ENCODE data around the gene TRPM4.

DNA sequence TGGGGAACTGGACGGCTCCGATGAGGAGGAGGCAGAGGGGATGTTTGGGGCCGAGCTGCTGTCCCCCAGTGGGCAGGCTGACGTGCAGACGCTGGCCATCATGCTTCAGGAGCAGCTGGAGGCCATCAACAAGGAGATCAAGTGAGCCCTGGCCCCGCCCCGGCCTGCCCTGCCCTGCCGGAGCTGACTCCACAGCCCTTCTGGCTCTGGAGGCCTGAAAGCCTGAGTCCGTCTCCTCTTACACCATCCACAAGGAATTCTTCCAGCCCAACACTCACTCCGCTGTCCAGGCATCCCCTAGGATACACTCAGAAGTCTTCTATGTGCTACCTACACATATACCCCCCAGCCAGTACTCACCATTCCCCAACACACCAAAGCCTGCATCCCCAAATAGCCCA is 20.8 kb upstream of the TRPM4 start:
- TF ChIP-seq, protein P1, sequence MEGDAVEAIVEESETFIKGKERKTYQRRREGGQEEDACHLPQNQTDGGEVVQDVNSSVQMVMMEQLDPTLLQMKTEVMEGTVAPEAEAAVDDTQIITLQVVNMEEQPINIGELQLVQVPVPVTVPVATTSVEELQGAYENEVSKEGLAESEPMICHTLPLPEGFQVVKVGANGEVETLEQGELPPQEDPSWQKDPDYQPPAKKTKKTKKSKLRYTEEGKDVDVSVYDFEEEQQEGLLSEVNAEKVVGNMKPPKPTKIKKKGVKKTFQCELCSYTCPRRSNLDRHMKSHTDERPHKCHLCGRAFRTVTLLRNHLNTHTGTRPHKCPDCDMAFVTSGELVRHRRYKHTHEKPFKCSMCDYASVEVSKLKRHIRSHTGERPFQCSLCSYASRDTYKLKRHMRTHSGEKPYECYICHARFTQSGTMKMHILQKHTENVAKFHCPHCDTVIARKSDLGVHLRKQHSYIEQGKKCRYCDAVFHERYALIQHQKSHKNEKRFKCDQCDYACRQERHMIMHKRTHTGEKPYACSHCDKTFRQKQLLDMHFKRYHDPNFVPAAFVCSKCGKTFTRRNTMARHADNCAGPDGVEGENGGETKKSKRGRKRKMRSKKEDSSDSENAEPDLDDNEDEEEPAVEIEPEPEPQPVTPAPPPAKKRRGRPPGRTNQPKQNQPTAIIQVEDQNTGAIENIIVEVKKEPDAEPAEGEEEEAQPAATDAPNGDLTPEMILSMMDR (IDR thresholded peaks at IDR 0.05 in 2 of 3, conservative IDR thresholded peaks at IDR 0.05 in 1 of 3; ENCODE audit: control insufficient read depth in 2 of 3, extremely low read depth in 1 of 3, insufficient read depth in 1 of 3, low read depth in 3 of 3, low read length in 3 of 3), result no peak
- no peak for TF ChIP-seq GATAD2B (conservative IDR thresholded peaks at IDR 0.05; ENCODE audit: low read depth)
- no peak for TF ChIP-seq ETV6 (conservative IDR thresholded peaks at IDR 0.05 in 1 of 2, IDR thresholded peaks at IDR 0.05 in 1 of 2; ENCODE audit: borderline replicate concordance in 1 of 2, low read depth in 1 of 2)
- no peak for TF ChIP-seq SRF (IDR thresholded peaks at IDR 0.05; ENCODE audit: low read depth in 2 of 2, low read length in 2 of 2)
- TF ChIP-seq, protein P2, sequence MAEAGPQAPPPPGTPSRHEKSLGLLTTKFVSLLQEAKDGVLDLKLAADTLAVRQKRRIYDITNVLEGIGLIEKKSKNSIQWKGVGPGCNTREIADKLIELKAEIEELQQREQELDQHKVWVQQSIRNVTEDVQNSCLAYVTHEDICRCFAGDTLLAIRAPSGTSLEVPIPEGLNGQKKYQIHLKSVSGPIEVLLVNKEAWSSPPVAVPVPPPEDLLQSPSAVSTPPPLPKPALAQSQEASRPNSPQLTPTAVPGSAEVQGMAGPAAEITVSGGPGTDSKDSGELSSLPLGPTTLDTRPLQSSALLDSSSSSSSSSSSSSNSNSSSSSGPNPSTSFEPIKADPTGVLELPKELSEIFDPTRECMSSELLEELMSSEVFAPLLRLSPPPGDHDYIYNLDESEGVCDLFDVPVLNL (IDR thresholded peaks at IDR 0.05; ENCODE audit: low read depth, low read length), result no peak
- TF ChIP-seq SP1 (IDR thresholded peaks at IDR 0.05; ENCODE audit: low read depth, low read length), result no peak
- no peak for TF ChIP-seq JUND (IDR thresholded peaks at IDR 0.05; ENCODE audit: low read depth, low read length)
- no peak for TF ChIP-seq CBFB (IDR thresholded peaks at IDR 0.05; ENCODE audit: low read depth)
- no peak for TF ChIP-seq SUPT20H (IDR thresholded peaks at IDR 0.05; ENCODE audit: borderline replicate concordance, control insufficient read depth, low read depth, low read length)
- TF ChIP-seq MXI1 (IDR thresholded peaks at IDR 0.05; ENCODE audit: low read depth, low read length), result no peak
- TF ChIP-seq RAD21 (IDR thresholded peaks at IDR 0.05; ENCODE audit: insufficient read depth, low read depth, low read length), result no peak
- no peak for TF ChIP-seq YY1 (IDR thresholded peaks at IDR 0.05; ENCODE audit: low read depth, low read length)
- TF ChIP-seq YBX1 (IDR thresholded peaks at IDR 0.05), result no peak
